HL-60 (cell line): Measurements from ENCODE around the gene SLC9A3.

ENCODE experiments used
- DNase-seq, 2 experiments: peaks; one replicate each; pipeline ENCODE4 v3.0.0-alpha.2; 2010 to 2020; ENCODE audit warnings: low read depth in 1 of 2, low spot score in 1 of 2
- H3K27ac ChIP-seq: fragments of 250-450 bp; sonication (Bioruptor Pico); replicated peaks from 2 replicates; pipeline ENCODE4 v1.5.1; 2020; ENCODE audit warnings: mild to moderate bottlenecking, moderate library complexity
- H3K27me3 ChIP-seq: fragments of 250-450 bp; sonication (Bioruptor Pico); 2 replicates; pipeline ENCODE4 v1.5.1; 2021; ENCODE audit warnings: mild to moderate bottlenecking, moderate library complexity; ENCODE audit not compliant: insufficient read depth, poor library complexity, severe bottlenecking
- H3K4me3 ChIP-seq: replicated peaks from 2 replicates; pipeline ENCODE4 v1.5.1; 2011; ENCODE audit warnings: mild to moderate bottlenecking, control low read depth, low read length; ENCODE audit not compliant: insufficient read depth
- GABPA ChIP-seq: IDR thresholded peaks from 2 replicates; pipeline ENCODE4 v1.6.1; 2012; ENCODE audit warnings: low read depth
- POLR2AphosphoS5 ChIP-seq: IDR thresholded peaks from 2 replicates; pipeline ENCODE4 v1.6.1; 2012; ENCODE audit warnings: low read depth
- SPI1 ChIP-seq: IDR thresholded peaks from 2 replicates; pipeline ENCODE4 v1.6.1; 2012; ENCODE audit warnings: low read depth, mild to moderate bottlenecking, borderline replicate concordance
- TF ChIP-seq, protein P1 (sequence below): IDR thresholded peaks from 2 replicates; pipeline ENCODE4 v1.6.1; 2012; ENCODE audit warnings: low read depth; ENCODE audit not compliant: insufficient replicate concordance
- TF ChIP-seq, protein P2 (sequence below): IDR thresholded peaks from one replicate; pipeline ENCODE4 v1.5.1; 2011; ENCODE audit warnings: low read length, control low read depth, inconsistent platforms; ENCODE audit not compliant: insufficient read depth

SLC9A3 gene

GRCh38 chr5:446883-447263 lies 77.4 kb downstream of the SLC9A3 start:
- TF ChIP-seq, protein P1, sequence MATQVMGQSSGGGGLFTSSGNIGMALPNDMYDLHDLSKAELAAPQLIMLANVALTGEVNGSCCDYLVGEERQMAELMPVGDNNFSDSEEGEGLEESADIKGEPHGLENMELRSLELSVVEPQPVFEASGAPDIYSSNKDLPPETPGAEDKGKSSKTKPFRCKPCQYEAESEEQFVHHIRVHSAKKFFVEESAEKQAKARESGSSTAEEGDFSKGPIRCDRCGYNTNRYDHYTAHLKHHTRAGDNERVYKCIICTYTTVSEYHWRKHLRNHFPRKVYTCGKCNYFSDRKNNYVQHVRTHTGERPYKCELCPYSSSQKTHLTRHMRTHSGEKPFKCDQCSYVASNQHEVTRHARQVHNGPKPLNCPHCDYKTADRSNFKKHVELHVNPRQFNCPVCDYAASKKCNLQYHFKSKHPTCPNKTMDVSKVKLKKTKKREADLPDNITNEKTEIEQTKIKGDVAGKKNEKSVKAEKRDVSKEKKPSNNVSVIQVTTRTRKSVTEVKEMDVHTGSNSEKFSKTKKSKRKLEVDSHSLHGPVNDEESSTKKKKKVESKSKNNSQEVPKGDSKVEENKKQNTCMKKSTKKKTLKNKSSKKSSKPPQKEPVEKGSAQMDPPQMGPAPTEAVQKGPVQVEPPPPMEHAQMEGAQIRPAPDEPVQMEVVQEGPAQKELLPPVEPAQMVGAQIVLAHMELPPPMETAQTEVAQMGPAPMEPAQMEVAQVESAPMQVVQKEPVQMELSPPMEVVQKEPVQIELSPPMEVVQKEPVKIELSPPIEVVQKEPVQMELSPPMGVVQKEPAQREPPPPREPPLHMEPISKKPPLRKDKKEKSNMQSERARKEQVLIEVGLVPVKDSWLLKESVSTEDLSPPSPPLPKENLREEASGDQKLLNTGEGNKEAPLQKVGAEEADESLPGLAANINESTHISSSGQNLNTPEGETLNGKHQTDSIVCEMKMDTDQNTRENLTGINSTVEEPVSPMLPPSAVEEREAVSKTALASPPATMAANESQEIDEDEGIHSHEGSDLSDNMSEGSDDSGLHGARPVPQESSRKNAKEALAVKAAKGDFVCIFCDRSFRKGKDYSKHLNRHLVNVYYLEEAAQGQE = no peak
- TF ChIP-seq, protein P2, sequence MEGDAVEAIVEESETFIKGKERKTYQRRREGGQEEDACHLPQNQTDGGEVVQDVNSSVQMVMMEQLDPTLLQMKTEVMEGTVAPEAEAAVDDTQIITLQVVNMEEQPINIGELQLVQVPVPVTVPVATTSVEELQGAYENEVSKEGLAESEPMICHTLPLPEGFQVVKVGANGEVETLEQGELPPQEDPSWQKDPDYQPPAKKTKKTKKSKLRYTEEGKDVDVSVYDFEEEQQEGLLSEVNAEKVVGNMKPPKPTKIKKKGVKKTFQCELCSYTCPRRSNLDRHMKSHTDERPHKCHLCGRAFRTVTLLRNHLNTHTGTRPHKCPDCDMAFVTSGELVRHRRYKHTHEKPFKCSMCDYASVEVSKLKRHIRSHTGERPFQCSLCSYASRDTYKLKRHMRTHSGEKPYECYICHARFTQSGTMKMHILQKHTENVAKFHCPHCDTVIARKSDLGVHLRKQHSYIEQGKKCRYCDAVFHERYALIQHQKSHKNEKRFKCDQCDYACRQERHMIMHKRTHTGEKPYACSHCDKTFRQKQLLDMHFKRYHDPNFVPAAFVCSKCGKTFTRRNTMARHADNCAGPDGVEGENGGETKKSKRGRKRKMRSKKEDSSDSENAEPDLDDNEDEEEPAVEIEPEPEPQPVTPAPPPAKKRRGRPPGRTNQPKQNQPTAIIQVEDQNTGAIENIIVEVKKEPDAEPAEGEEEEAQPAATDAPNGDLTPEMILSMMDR = peak; percentile 57
- TF ChIP-seq POLR2AphosphoS5 (no peak), GABPA (no peak), SPI1 (no peak)
- Histone ChIP-seq H3K27ac (0 out of 2 replicates have a peak overlapping the region, but pooled peaks have one; percentile 33), H3K4me3 (no peak overlapping the region), H3K27me3 (no peaks in the 10 kb centered on the region)
- DNase-seq = peak in 1 of 2 experiments; percentile 35

DNA sequence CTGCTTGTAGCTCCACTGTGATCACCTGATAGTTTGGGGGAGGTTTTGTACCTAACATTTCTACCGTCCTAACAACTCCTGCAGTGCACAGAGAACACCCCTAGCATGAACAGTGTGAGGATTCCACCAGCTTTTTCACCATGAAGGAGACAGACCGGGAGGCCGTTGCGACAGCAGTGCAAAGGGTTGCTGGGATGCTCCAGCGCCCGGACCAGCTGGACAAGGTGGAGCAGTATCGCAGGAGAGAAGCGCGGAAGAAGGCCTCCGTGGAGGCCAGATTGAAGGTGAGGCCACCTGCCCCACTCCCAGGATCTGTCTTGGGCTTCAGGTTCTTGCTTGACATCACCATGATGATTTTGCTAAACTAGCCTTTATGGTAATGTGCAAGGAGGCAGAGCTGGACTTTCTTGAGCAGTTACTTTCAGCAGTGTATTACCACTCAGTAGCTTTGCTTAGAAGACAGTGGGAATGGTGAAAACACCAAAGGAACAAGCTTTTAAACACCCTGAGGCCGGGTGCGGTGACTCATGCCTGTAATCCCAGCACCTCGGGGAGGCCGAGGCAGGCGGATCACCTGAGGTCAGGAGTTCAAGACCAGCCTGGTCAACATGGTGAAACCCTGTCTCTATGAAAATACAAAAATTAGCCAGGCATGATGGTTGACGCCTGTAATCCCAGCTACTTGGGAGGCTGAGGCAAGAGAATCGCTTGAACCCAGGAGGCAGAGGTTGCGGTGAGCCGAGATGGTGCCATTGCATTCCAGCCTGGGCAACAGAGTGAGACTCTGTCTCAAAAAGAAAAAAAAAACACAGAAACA lies 78.0 kb downstream of the SLC9A3 start:
- TF ChIP-seq SPI1 = no peak
- no peak for TF ChIP-seq GABPA
- TF ChIP-seq, protein P1 = no peak
- TF ChIP-seq POLR2AphosphoS5 = no peak
- TF ChIP-seq, protein P2 = no peak
- peak in 1 of 2 experiments; percentile 27 for DNase-seq
- H3K27me3 ChIP-seq = no peaks in the 10 kb centered on the region
- peak overlapping the region; percentile 29; the same call in 1 of the 2 replicates for H3K27ac ChIP-seq
- H3K4me3 ChIP-seq = no peak overlapping the region

DNA sequence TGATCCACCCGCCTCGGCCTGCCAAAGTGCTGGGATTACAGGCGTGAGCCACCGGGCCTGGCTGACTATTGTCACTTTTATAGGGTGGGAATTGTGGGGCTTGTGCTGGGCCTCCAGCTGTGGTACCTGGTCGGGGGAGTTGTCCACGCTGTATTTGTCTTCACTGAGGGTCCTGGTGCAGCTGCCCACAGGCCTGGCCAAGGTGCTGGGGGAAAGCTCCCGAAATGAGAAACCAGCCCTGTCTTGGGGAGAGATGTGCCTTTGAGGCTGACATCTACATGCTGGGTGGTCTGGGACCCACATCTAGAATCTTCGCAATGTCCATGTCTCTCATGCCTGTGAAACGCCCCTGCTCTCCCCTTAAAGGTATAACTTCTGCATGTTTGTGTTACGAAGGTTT lies 78.7 kb downstream of the SLC9A3 start:
- no peak for TF ChIP-seq GABPA
- TF ChIP-seq, protein P2 = no peak
- TF ChIP-seq SPI1 = 0 out of 2 replicates have a peak, but pooled peaks have one; percentile 33
- no peak for TF ChIP-seq POLR2AphosphoS5
- TF ChIP-seq, protein P1 = no peak

More for the DNA sequence above, 78.7 kb downstream of the SLC9A3 start:
- H3K27me3 ChIP-seq = no peaks in the 10 kb centered on the region
- peak overlapping the region; percentile 29; the same call in 1 of the 2 replicates for H3K27ac ChIP-seq
- no peak for DNase-seq
- H3K4me3 ChIP-seq = no peak overlapping the region; the same call in 1 of the 2 replicates
